Endodermal cell (in vitro differentiated cells): ENCODE results near the gene PSME3IP1. TPM values are rescaled to one million over a fixed set of nuclear protein-coding genes. Genes with fewer than 3 reads are reported as not detected.

Experiments
- DNase-seq: peaks from one replicate; pipeline ENCODE4 v3.0.0-alpha.2; 2017
- H3K27ac ChIP-seq: 2 replicates; pipeline ENCODE4 v1.5.1; 2013; ENCODE audit warnings: mild to moderate bottlenecking, low read depth, low read length, moderate library complexity
- H3K27me3 ChIP-seq: 2 replicates; pipeline ENCODE4 v1.6.1; 2013; ENCODE audit warnings: mild to moderate bottlenecking, low read length, moderate library complexity; ENCODE audit not compliant: insufficient read depth, control insufficient read depth, poor library complexity, severe bottlenecking
- H3K36me3 ChIP-seq: 2 replicates; pipeline ENCODE4 v1.7.0; 2013; ENCODE audit warnings: mild to moderate bottlenecking, low read length, moderate library complexity; ENCODE audit not compliant: control insufficient read depth, insufficient read depth
- H3K4me1 ChIP-seq: one replicate; pipeline ENCODE4 v1.7.0; 2013; ENCODE audit warnings: low read length; ENCODE audit not compliant: control insufficient read depth, insufficient read depth
- H3K4me3 ChIP-seq: 2 replicates; pipeline ENCODE4 v1.5.1; 2013; ENCODE audit warnings: mild to moderate bottlenecking, low read length, moderate library complexity
- H3K9ac ChIP-seq: 2 replicates; pipeline ENCODE4 v1.6.1; 2013; ENCODE audit warnings: mild to moderate bottlenecking, low read length, moderate library complexity; ENCODE audit not compliant: poor library complexity, severe bottlenecking; ENCODE audit errors: extremely low read depth
- H3K9me3 ChIP-seq: 2 replicates; pipeline ENCODE4 v1.6.1; 2013; ENCODE audit warnings: mild to moderate bottlenecking, low read length, moderate library complexity; ENCODE audit not compliant: control insufficient read depth
- H3K27ac Mint-ChIP-seq: 2 replicates; pipeline ENCODE4 v1.8.0; 2020; ENCODE audit warnings: mixed read lengths
- H3K27me3 Mint-ChIP-seq: 2 replicates; pipeline ENCODE4 v1.8.0; 2021; ENCODE audit warnings: mild to moderate bottlenecking, mixed read lengths; ENCODE audit not compliant: insufficient read depth
- H3K36me3 Mint-ChIP-seq: 2 replicates; pipeline ENCODE4 v1.8.0; 2020; ENCODE audit warnings: low read depth, mixed read lengths
- H3K4me1 Mint-ChIP-seq: 2 replicates; pipeline ENCODE4 v1.8.0; 2020; ENCODE audit warnings: mixed read lengths
- H3K4me3 Mint-ChIP-seq: 2 replicates; pipeline ENCODE4 v1.8.0; 2020; ENCODE audit warnings: mild to moderate bottlenecking, moderate library complexity, mixed read lengths
- H3K9me3 Mint-ChIP-seq: 2 replicates; pipeline ENCODE4 v1.8.0; 2020; ENCODE audit warnings: mild to moderate bottlenecking, mixed read lengths
- WGBS, 2 experiments: methylation state at CpG; one replicate each; pipeline versions ENCODE4 v1.1.5 to v1.1.7; 2013; ENCODE audit warnings: missing lambda C conversion rate in 2 of 2, mixed read lengths in 1 of 2; ENCODE audit not compliant: insufficient coverage in 1 of 2, insufficient read length in 1 of 2; 5-methylcytosine and 5-hydroxymethylcytosine counted together
- total RNA-seq, 2 donors: library from RNA; stranded (reverse); fragmentation: NEBNext Ultra II Directional in 1 of 2; extraction: Animal tissue kit (Norgen Biotek cat#: 25700) in 1 of 2; gene quantifications; 2 replicates in 1 of 2; 3 replicates in 1 of 2; pipeline ENCODE4 v1.2.1, GENCODE V29; 2021
- TF ChIP-seq, protein P1 (sequence below): fragments of 200-600 bp; sonication (generic); conservative IDR thresholded peaks from 2 replicates; pipeline ENCODE4 v1.5.0; 2021; ENCODE audit warnings: antibody characterized with exemption, mild to moderate bottlenecking

The PSME3IP1 gene
- total RNA-seq, 2 donors from 2014 or later = 94.2 to 102 TPM

- H3K4me3 Mint-ChIP-seq = no peak overlapping the region
- no peaks in the 10 kb centered on the region for H3K4me1 Mint-ChIP-seq
- no peaks in the 10 kb centered on the region for H3K9me3 Mint-ChIP-seq
- H3K4me1 ChIP-seq = no peaks in the 10 kb centered on the region
- TF ChIP-seq, protein P1, sequence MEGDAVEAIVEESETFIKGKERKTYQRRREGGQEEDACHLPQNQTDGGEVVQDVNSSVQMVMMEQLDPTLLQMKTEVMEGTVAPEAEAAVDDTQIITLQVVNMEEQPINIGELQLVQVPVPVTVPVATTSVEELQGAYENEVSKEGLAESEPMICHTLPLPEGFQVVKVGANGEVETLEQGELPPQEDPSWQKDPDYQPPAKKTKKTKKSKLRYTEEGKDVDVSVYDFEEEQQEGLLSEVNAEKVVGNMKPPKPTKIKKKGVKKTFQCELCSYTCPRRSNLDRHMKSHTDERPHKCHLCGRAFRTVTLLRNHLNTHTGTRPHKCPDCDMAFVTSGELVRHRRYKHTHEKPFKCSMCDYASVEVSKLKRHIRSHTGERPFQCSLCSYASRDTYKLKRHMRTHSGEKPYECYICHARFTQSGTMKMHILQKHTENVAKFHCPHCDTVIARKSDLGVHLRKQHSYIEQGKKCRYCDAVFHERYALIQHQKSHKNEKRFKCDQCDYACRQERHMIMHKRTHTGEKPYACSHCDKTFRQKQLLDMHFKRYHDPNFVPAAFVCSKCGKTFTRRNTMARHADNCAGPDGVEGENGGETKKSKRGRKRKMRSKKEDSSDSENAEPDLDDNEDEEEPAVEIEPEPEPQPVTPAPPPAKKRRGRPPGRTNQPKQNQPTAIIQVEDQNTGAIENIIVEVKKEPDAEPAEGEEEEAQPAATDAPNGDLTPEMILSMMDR = no peak
- no peak overlapping the region for H3K4me3 ChIP-seq
- no peaks in the 10 kb centered on the region for H3K9me3 ChIP-seq
- DNase-seq = no peak
- no peaks in the 10 kb centered on the region for H3K27me3 Mint-ChIP-seq
- no peak overlapping the region for H3K9ac ChIP-seq
- 100% methylated on average over 1 of the region's 1 CpG; no CpG with 5 or more reads in 1 of the 2 experiments for WGBS, 2 experiments
- no peaks in the 10 kb centered on the region for H3K27me3 ChIP-seq
- H3K36me3 ChIP-seq = peaks cover 90% of the 10 kb centered on the region
- peaks cover 74% of the 10 kb centered on the region for H3K36me3 Mint-ChIP-seq
- no peak overlapping the region for H3K27ac ChIP-seq
- no peak overlapping the region for H3K27ac Mint-ChIP-seq
Measured at GRCh38 chr16:57229079-57229478, 43.2 kb upstream of the PSME3IP1 start.

GRCh38 chr16:57226701-57227621 is 41.1 kb upstream of the PSME3IP1 start:
- Mint-ChIP-seq H3K27me3 (no peaks in the 10 kb centered on the region), H3K27ac (no peak overlapping the region), H3K4me1 (no peaks in the 10 kb centered on the region), H3K36me3 (peaks cover 78% of the 10 kb centered on the region), H3K4me3 (no peak overlapping the region), H3K9me3 (no peaks in the 10 kb centered on the region)
- no peak for DNase-seq
- Histone ChIP-seq H3K9me3 (no peaks in the 10 kb centered on the region), H3K27ac (no peak overlapping the region), H3K4me3 (no peak overlapping the region), H3K4me1 (no peaks in the 10 kb centered on the region), H3K9ac (no peak overlapping the region), H3K36me3 (peaks cover 88% of the 10 kb centered on the region), H3K27me3 (no peaks in the 10 kb centered on the region)
- 94 to 100% methylated on average over 3 to 4 of the region's 4 CpGs for WGBS, 2 experiments
- TF ChIP-seq, protein P1 = no peak

DNA sequence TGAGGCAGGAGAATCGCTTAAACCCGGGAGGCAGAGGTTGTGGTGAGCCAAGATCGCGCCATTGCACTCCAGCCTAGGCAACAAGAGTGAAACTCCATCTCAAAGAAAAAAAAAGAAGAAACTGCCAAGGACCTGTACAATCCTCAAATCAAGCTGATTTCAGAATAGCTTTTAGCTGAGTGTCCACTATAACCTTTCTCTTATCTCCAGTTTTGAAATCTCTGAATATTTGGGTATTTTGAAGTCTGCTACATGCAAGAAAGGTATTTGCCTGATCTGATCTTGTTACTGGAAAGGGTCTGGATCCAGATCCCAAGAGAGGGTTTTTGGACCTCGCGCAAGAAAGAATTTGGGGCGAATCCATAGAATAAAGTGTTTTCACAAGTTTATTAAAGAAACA is 40.1 kb upstream of the PSME3IP1 start:
- no peaks in the 10 kb centered on the region for H3K4me1 Mint-ChIP-seq

More for the DNA sequence above, 40.1 kb upstream of the PSME3IP1 start:
- Mint-ChIP-seq H3K27me3 (no peaks in the 10 kb centered on the region), H3K9me3 (no peaks in the 10 kb centered on the region), H3K36me3 (peaks cover 75% of the 10 kb centered on the region), H3K4me3 (no peak overlapping the region), H3K27ac (no peak overlapping the region)
- TF ChIP-seq, protein P1 = no peak
- H3K27me3 ChIP-seq = no peaks in the 10 kb centered on the region
- H3K4me3 ChIP-seq = no peak overlapping the region
- H3K36me3 ChIP-seq = peaks cover 88% of the 10 kb centered on the region
- 96% methylated on average over 3 to 7 of the region's 7 CpGs for WGBS, 2 experiments
- DNase-seq = no peak
- no peak overlapping the region for H3K9ac ChIP-seq
- H3K4me1 ChIP-seq = no peaks in the 10 kb centered on the region
- H3K27ac ChIP-seq = no peak overlapping the region
- H3K9me3 ChIP-seq = no peaks in the 10 kb centered on the region
